Type B pancreatic cell (in vitro differentiated cells): ENCODE data around the gene DDX51. TPM values are rescaled to one million over a fixed set of nuclear protein-coding genes. Genes with fewer than 3 reads are reported as not detected.

ENCODE experiments used
- DNase-seq: peaks from one replicate; pipeline ENCODE4 v3.0.0; 2021; ENCODE audit warnings: mixed read lengths; ENCODE audit not compliant: unreplicated experiment; ENCODE audit errors: extremely low spot score
- H3K27ac Mint-ChIP-seq: 2 replicates; pipeline ENCODE4 v1.8.0; 2021; ENCODE audit warnings: mild to moderate bottlenecking, mixed read lengths
- H3K27me3 Mint-ChIP-seq: 2 replicates; pipeline ENCODE4 v1.8.0; 2021; ENCODE audit warnings: mixed read lengths
- H3K36me3 Mint-ChIP-seq: 2 replicates; pipeline ENCODE4 v1.8.0; 2021; ENCODE audit warnings: mixed read lengths
- H3K4me1 Mint-ChIP-seq: one replicate; pipeline ENCODE4 v1.8.0; 2021; ENCODE audit warnings: mixed read lengths; ENCODE audit not compliant: unreplicated experiment
- H3K4me3 Mint-ChIP-seq: 2 replicates; pipeline ENCODE4 v1.8.0; 2021; ENCODE audit warnings: mild to moderate bottlenecking, mixed read lengths
- H3K9me3 Mint-ChIP-seq: 2 replicates; pipeline ENCODE4 v1.8.0; 2021; ENCODE audit warnings: mixed read lengths
- CTCF ChIP-seq: fragments of 200-600 bp; sonication (generic); conservative IDR thresholded peaks from 2 replicates; pipeline ENCODE4 v1.5.0; 2021; ENCODE audit warnings: antibody characterized with exemption, mild to moderate bottlenecking
- total RNA-seq: library from RNA; stranded (reverse); gene quantifications from 2 replicates; pipeline ENCODE4 v1.2.1, GENCODE V29; 2021; ENCODE audit warnings: low replicate concordance

Gene DDX51
- total RNA-seq, 1 donor from 2014 or later = 30.5 TPM

GRCh38 chr12:132189378-132190011 is 45.4 kb upstream of the DDX51 start:
- no peak for TF ChIP-seq CTCF
- H3K4me3 Mint-ChIP-seq = peak overlapping the region; percentile 84
- peak; percentile 84 for DNase-seq
- peak overlapping the region; percentile 66 for H3K27ac Mint-ChIP-seq
- H3K9me3 Mint-ChIP-seq = peaks cover 4% of the 10 kb centered on the region
- H3K36me3 Mint-ChIP-seq = no peaks in the 10 kb centered on the region
- H3K27me3 Mint-ChIP-seq = peaks cover 73% of the 10 kb centered on the region
- peaks cover 3% of the 10 kb centered on the region for H3K4me1 Mint-ChIP-seq

- Mint-ChIP-seq H3K36me3 (no peaks in the 10 kb centered on the region), H3K4me1 (peaks cover 3% of the 10 kb centered on the region), H3K27me3 (peaks cover 74% of the 10 kb centered on the region), H3K4me3 (peak overlapping the region; percentile 84), H3K27ac (peak overlapping the region; percentile 66), H3K9me3 (peaks cover 4% of the 10 kb centered on the region)
- DNase-seq = no peak
- TF ChIP-seq CTCF = no peak
Measured at GRCh38 chr12:132188916-132189325, 44.8 kb upstream of the DDX51 start.

GRCh38 chr12:132188451-132188901 is 44.4 kb upstream of the DDX51 start:
- Mint-ChIP-seq H3K4me3 (no peak overlapping the region), H3K27me3 (peaks cover 74% of the 10 kb centered on the region), H3K4me1 (peaks cover 3% of the 10 kb centered on the region), H3K9me3 (peaks cover 2% of the 10 kb centered on the region), H3K36me3 (no peaks in the 10 kb centered on the region), H3K27ac (no peak overlapping the region)
- DNase-seq = no peak
- TF ChIP-seq CTCF = no peak

- DNase-seq = no peak
- H3K4me1 Mint-ChIP-seq = peaks cover 3% of the 10 kb centered on the region
- H3K27me3 Mint-ChIP-seq = peaks cover 74% of the 10 kb centered on the region
- no peak overlapping the region for H3K4me3 Mint-ChIP-seq
- H3K27ac Mint-ChIP-seq = no peak overlapping the region
- no peaks in the 10 kb centered on the region for H3K36me3 Mint-ChIP-seq
- no peaks in the 10 kb centered on the region for H3K9me3 Mint-ChIP-seq
- TF ChIP-seq CTCF = no peak
Measured at GRCh38 chr12:132187646-132188450, 43.7 kb upstream of the DDX51 start.

GRCh38 chr12:132186857-132187620 is 42.9 kb upstream of the DDX51 start:
- Mint-ChIP-seq H3K27me3 (peaks cover 78% of the 10 kb centered on the region), H3K27ac (no peak overlapping the region), H3K4me3 (no peak overlapping the region), H3K36me3 (no peaks in the 10 kb centered on the region), H3K9me3 (no peaks in the 10 kb centered on the region), H3K4me1 (peaks cover 3% of the 10 kb centered on the region)
- TF ChIP-seq CTCF = no peak
- DNase-seq = no peak
